HG03095 (cell line): ENCODE data around the gene PRDM15.

Experiments
- ATAC-seq: cut with Tn5 transposase; IDR thresholded peaks from one replicate; pipeline ENCODE4 v1.9.1; 2021; ENCODE audit warnings: moderate library complexity; ENCODE audit not compliant: unreplicated experiment

PRDM15 gene

GRCh38 chr21:41751611-41752011 lies 127.5 kb downstream of the PRDM15 start:
- no peak for ATAC-seq

DNA sequence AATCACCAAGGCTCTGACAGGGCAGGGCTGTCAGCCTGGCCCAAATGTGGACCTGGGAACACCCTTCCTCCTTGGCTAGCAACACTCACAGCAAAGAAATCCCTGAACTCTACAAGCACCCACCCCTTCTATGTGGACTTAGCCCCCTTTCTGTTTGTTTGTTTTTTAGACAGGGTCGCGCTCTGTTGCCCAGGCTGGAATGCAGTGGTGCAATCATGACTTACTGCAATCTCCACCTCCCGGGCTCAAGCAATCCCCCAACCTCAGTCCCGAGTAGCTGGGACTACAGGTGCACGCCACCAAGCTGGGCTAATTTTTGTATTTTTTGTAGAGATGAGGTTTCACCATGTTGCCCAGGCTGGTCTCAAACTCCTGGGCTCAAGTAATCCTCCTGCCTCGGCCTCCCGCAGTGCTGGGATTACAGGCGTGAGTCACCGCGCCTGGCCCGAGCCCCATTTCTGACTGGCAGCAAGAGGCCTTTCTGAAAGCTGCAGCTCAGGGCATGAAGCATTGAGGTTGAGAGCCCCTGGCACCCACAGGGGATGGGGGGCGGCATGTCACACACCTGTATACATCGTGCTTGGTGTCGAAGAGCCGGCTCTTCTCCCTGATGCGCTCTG lies 128.5 kb downstream of the PRDM15 start:
- no peak for ATAC-seq

- no peak for ATAC-seq
These were observed 129.1 kb downstream of the PRDM15 start for GRCh38 chr21:41750051-41750450.

- no peak for ATAC-seq
These were observed 129.9 kb downstream of the PRDM15 start for GRCh38 chr21:41749286-41749685.
